Epithelial cell of esophagus (primary cell): ENCODE results near the gene PPM1E.

Source experiments
- DNase-seq: peaks from one replicate; pipeline ENCODE4 v3.0.0; 2010; ENCODE audit warnings: low read depth
- H3K4me3 ChIP-seq: 2 replicates; pipeline ENCODE4 v1.5.1; 2011; ENCODE audit warnings: mild to moderate bottlenecking, low read length, control low read depth
- TF ChIP-seq, protein P1 (sequence below): IDR thresholded peaks from 2 replicates; pipeline ENCODE4 v1.5.1; 2011; ENCODE audit warnings: low read depth, mild to moderate bottlenecking, low read length, control low read depth, inconsistent platforms; ENCODE audit not compliant: insufficient read depth; ENCODE audit errors: missing control alignments

Gene PPM1E

DNA sequence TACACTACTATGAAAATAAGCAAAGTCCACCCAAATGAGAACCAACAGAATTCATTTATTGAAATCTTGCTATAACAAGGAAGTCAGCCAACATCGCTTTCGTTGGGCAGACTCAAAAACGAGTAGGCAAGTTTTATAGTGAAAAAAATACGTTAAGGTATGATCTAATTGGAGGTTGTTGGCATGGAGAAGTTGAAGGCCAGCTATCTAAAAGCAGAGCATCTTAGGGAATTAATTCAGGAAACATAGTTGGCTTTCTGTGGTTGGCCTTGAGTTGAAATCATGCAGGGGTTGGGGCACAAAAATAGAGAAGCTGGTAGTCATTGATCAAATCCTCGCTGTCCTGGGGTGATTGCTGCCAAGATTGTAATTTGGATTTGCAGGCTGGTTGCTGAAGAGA, 118.3 kb downstream of the PPM1E start:
- no peak overlapping the region for H3K4me3 ChIP-seq
- TF ChIP-seq, protein P1, sequence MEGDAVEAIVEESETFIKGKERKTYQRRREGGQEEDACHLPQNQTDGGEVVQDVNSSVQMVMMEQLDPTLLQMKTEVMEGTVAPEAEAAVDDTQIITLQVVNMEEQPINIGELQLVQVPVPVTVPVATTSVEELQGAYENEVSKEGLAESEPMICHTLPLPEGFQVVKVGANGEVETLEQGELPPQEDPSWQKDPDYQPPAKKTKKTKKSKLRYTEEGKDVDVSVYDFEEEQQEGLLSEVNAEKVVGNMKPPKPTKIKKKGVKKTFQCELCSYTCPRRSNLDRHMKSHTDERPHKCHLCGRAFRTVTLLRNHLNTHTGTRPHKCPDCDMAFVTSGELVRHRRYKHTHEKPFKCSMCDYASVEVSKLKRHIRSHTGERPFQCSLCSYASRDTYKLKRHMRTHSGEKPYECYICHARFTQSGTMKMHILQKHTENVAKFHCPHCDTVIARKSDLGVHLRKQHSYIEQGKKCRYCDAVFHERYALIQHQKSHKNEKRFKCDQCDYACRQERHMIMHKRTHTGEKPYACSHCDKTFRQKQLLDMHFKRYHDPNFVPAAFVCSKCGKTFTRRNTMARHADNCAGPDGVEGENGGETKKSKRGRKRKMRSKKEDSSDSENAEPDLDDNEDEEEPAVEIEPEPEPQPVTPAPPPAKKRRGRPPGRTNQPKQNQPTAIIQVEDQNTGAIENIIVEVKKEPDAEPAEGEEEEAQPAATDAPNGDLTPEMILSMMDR: no peak
- DNase-seq: no peak

DNA sequence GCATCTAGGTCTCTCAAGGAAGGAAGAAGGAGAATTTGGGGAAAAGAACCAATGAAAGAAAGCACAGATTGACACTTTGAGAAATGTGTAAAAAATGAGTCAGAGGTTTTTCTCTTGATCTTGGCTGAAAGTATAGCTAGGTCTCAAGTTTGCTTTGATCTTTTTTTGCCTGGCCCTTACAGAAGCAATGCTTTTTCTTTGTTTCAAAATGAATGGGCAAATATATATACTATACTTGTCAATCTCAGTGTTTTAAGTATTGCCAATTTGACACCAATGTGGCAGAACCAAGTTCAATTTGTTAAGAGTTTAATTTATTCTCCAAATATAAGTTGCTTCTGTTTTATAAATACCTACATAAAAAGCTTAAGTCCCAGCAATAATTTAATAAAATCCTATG, 119.6 kb downstream of the PPM1E start:
- TF ChIP-seq, protein P1: no peak
- no peak overlapping the region for H3K4me3 ChIP-seq
- no peak for DNase-seq

DNA sequence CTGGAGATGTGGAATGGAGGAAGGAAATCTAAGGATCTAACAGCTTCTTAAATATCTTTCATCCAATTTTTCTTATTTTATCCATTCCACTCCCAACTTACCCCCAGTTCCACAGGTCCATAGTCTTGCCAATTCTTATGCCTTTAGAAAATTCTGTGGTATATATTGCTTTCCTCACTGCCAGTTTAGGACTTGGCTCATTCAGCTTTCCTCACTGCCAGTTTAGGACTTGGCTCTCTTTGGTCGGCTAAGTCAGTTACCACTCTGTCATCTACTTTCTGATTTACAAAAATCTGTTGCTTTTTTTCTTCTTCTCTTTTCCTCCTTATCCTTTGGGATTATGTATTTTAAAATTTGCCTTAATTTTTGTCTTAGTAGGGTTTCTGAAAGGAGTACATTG, 128.5 kb downstream of the PPM1E start:
- H3K4me3 ChIP-seq: no peak overlapping the region
- DNase-seq: no peak
- TF ChIP-seq, protein P1: no peak

DNA sequence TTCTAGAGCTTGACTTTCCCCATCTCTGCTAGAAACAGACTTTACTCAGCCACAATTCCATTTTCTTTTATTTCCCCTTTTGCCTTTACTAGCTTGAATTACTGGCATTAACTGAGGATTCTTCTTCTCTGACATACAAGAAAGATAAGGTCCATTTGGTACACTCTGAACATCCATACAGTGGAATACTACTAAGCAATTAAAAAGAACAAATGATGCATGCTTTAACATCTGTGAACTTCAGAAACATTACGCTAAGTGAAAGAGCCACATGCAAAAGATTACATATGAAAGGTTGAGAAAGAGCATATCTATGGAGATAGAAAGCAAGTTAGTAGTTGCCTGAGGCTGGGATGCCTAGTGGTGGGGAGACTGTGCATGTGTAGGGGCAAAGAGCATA, 130.9 kb downstream of the PPM1E start:
- no peak for DNase-seq

DNA sequence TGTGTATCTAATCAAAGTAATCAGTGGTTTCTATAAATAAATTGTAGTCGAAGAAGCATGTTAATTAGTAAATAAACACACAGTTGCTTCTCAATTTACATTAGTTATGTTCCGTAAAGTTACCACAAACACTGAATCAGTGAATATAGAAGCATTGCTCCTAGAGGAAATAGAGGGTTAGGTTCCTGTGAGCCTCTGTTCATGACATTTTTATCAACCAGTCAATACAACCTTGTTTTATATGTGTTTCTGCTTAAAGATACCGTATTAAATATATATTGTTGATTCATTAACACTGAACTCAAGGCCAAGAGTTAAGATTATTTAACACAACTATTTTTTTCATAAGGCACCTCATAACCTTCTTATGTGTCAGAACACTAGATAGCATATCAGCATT, 134.3 kb downstream of the PPM1E start:
- TF ChIP-seq, protein P1: no peak
- no peak overlapping the region for H3K4me3 ChIP-seq
- DNase-seq: no peak

More for the DNA sequence above, 130.9 kb downstream of the PPM1E start:
- no peak overlapping the region for H3K4me3 ChIP-seq
- TF ChIP-seq, protein P1: no peak

DNA sequence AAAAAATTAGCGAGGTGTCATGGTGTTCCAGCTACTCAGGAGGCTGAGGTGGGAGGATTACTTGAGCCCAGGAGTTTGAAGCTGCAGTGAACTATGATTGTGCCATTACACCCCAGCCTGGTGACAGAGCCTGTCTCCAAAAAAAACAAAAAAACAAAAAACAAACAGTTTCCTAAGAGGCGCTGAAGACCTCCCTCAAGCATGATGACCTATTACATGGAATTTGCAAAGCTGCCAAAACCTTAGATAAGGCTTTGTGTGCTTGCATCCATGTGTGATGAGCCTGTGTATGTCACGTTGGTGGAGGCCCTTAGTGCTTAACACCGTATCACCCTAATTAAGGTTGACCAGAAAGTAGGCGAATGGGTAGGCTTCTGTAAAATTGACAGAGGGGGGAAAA, 143.5 kb downstream of the PPM1E start:
- no peak for DNase-seq
- TF ChIP-seq, protein P1: no peak
- no peak overlapping the region for H3K4me3 ChIP-seq

DNA sequence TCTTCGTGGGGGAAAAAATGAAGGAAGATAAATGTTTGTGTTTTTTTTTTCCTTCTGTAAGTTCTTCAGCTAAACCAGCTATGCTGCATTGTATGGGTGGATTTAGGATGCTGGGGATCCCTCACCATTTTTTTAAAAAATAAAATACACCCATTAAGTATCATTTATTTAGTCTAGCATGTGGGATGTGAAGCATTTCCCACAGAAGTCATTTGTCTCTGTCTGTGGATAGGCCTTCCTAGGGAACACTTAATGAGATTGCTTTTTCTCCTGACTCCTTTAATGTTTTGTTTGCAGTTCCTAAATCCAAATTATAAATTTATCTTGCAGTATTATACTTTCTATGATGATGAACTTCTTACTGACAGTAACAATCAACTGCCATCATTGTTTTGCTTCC, 146.7 kb downstream of the PPM1E start:
- no peak for DNase-seq
- TF ChIP-seq, protein P1: no peak
- no peak overlapping the region for H3K4me3 ChIP-seq
